ENCODE data around the gene COL6A1. TPM values are rescaled to one million over a fixed set of nuclear protein-coding genes. Genes with fewer than 3 reads are reported as not detected.

Gene COL6A1
- total and polyA plus RNA-seq, 2 of the 13 experiments (the other 11 are each of a cell fraction or from before 2014, with no cell fraction given) = 3.1 to 4.8 TPM

DNA sequence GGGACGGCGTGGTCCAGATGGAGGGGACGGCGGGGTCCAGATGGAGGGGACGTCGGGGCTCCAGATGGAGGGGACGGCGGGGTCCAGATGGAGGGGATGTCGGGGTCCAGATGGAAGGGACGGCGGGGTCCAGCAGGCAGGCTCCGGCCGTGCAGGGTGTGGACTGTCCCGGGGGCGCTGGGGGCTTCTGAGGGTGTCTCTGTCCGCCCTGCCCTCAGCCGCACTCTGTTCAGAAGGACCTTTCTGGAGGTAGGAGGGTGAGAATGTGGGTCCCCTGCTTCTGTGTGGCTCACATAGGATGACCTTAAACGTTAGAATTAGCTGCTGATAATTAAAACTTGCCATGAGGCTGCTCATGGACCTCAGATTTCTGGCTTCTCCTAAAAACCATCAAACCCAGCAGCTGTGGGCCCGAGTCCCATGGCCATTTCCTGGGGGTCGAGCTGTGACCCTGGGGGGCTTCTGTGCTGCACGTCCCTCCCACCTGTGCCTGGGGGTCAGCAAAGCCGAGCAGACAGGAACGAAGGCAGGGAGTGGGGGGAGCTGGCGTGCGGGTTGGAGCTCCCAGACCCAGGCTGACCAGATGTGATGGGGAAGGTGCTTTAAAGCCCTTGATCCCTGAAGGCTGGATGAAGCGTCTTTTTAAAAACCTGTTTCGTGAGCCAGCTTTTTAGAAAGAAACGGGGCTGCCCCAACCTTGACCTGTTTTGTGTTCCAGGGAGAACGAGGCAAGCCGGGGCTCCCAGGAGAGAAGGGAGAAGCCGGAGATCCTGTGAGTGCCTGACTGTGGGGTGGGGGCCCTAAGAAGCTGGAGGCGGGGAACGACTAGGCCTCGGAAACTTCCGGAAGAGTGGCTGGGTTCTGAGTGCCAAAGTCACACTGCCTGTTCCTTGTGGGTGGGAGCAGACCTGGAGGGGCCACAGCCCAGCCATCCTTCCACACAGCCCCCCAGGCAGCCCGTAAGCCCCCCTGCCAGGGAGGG, 7.1 kb downstream of the COL6A1 start (continued):
- TF ChIP-seq, protein P1, sequence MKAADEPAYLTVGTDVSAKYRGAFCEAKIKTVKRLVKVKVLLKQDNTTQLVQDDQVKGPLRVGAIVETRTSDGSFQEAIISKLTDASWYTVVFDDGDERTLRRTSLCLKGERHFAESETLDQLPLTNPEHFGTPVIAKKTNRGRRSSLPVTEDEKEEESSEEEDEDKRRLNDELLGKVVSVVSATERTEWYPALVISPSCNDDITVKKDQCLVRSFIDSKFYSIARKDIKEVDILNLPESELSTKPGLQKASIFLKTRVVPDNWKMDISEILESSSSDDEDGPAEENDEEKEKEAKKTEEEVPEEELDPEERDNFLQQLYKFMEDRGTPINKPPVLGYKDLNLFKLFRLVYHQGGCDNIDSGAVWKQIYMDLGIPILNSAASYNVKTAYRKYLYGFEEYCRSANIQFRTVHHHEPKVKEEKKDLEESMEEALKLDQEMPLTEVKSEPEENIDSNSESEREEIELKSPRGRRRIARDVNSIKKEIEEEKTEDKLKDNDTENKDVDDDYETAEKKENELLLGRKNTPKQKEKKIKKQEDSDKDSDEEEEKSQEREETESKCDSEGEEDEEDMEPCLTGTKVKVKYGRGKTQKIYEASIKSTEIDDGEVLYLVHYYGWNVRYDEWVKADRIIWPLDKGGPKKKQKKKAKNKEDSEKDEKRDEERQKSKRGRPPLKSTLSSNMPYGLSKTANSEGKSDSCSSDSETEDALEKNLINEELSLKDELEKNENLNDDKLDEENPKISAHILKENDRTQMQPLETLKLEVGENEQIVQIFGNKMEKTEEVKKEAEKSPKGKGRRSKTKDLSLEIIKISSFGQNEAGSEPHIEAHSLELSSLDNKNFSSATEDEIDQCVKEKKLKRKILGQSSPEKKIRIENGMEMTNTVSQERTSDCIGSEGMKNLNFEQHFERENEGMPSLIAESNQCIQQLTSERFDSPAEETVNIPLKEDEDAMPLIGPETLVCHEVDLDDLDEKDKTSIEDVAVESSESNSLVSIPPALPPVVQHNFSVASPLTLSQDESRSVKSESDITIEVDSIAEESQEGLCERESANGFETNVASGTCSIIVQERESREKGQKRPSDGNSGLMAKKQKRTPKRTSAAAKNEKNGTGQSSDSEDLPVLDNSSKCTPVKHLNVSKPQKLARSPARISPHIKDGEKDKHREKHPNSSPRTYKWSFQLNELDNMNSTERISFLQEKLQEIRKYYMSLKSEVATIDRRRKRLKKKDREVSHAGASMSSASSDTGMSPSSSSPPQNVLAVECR (CRISPR knock-in tag; IDR thresholded peaks at IDR 0.05; ENCODE audit: borderline replicate concordance) = no peak

DNA sequence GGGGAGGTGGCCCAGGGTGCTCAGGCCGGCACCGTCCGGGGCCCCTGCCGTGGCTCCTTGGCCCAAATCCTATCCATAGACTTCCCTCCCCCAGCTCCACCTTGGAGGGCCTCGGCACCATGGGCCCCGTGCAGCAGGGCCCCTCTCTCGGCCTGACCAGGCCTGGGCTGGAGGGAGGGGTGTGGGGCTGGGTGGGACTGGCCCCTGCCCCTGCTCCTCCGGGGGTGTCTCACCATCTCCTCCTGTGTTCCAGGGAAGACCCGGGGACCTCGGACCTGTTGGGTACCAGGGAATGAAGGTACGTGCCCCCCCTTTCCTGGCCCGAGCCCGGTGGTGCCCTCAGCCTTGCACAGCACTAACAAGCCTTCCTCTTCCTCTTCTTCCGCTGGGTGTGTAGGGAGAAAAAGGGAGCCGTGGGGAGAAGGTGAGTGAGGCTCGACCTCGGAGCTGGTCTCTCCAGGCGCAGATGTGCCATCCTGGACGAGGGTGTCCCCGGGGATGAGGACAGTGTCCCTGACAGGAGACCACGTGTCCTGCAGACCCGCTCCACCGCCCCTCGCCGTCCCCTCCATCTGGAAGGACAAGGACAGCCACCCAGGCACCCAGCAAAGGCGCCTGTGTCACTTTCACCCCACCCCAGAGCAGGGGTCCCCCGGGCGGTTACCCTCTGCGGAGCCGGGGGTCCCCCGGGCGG, 7.9 kb downstream of the COL6A1 start:
- ChIA-PET POLR2A (no interaction called here), CTCF (ENCODE audit: low intra/inter-chr PET ratio, low total read pairs) (no interaction called here)
- H3K79me2 ChIP-seq (ENCODE audit: insufficient read depth, low read length) = no peaks in the 10 kb centered on the region
- no peak for TF ChIP-seq AGO2 (optimal IDR thresholded peaks at IDR 0.05; ENCODE audit: low read depth, low read length)
- TF ChIP-seq ZNF263 (CRISPR knock-in tag; IDR thresholded peaks at IDR 0.05) = no peak
- BruUV-seq (replicated peaks) = no TSS peak
- whole genome bisulfite sequencing (ENCODE audit: low lambda C conversion rate) = 69% methylated on average over 12 of the region's 32 CpGs
- H3K9ac ChIP-seq (ENCODE audit: insufficient read depth, low read depth, low read length) = no peak overlapping the region
- H3K27ac ChIP-seq (ENCODE audit: extremely low read length, insufficient read depth, low read length) = no peak overlapping the region
- no peak for DNase-seq (ENCODE audit: low spot score)
- H3K36me3 ChIP-seq (replicated peaks in 1 of 2; ENCODE audit: control insufficient read depth in 1 of 2, insufficient read depth in 2 of 2, low read length in 2 of 2) = no peaks in the 10 kb centered on the region
- intact Hi-C loops (cut with micrococcal nuclease; ENCODE audit: unreplicated experiment) = no loop called here
- no peaks in the 10 kb centered on the region for H3K9me3 ChIP-seq (ENCODE audit: low read length)
- no peaks in the 10 kb centered on the region for H4K20me1 ChIP-seq (ENCODE audit: insufficient read depth, low read length)
- no peak for ATAC-seq
- FAIRE-seq = no peak
- no peak overlapping the region for H2AFZ ChIP-seq (ENCODE audit: low read length)
- no peaks in the 10 kb centered on the region for H3K4me1 ChIP-seq (ENCODE audit: insufficient read depth, low read length)
- H3K27me3 ChIP-seq (ENCODE audit: control insufficient read depth in 1 of 2, insufficient read depth in 2 of 2, low read length in 2 of 2) = no peaks in the 10 kb centered on the region; a peak in 1 of 5 replicates
- no peak overlapping the region for H3K4me2 ChIP-seq (ENCODE audit: low read depth, low read length)
- no peak overlapping the region for H3K4me3 ChIP-seq (replicated peaks in 1 of 3; ENCODE audit: insufficient read depth in 1 of 3, low read depth in 2 of 3, low read length in 3 of 3)
- in situ Hi-C loops (cut with HindIII; ENCODE audit: extremely low pct_ligation_motif_present, low pct_unique_long_range_greater_than_20kb) = no loop called here

Data from HepG2 (cell line).